Suprapubic skin (tissue), 4 donors: ENCODE data around the gene GPR171.

Source experiments
- POLR2A ChIP-seq, 2 donors: fragments of 450-650 bp; IDR thresholded peaks; one replicate each; pipeline ENCODE4 v1.6.1; 2017; ENCODE audit warnings: antibody characterized with exemption in 2 of 2, mild to moderate bottlenecking in 2 of 2, moderate library complexity in 2 of 2
- POLR2AphosphoS5 ChIP-seq, 3 donors: sonication (generic); formaldehyde crosslinking; IDR thresholded peaks; one replicate each; pipeline ENCODE4 v1.6.1; 2017; ENCODE audit warnings: antibody characterized with exemption in 3 of 3
- TF ChIP-seq, protein P1 (sequence below), 2 donors: fragments of 200-600 bp in 1 of 2; fragments of 450-650 bp in 1 of 2; sonication (generic) in 1 of 2; IDR thresholded peaks; one replicate each; pipeline ENCODE4 v1.5.1; 2016 to 2019; ENCODE audit warnings: antibody characterized with exemption in 2 of 2, mild to moderate bottlenecking in 1 of 2, moderate library complexity in 1 of 2

DNA sequence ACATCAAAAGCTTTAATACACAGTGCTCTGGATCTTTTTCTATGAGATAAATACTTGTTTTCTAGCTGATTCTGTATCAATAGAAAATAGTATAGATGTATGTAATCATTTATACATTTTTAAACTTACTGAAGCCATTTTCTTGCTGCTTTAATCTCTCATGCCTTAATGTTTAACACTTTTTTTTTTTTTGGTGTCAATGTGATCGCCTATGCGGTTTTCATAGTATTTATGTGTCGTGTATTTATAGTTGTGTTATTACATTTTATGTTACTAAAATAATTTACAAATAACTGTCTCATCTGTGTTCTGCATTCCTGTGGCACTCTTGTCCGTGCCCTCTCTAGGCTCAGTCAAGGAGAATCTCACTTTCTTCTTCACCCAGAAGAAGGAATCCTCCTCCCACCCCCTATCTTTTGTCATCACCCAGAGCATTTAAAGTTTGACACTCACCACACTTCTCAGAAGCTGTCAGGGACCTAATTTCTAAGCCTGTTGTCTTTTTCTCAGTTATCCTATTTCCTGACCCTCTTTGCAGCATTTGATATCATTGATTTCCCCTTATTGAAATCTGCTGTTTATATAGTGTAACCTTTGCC, 21.4 kb upstream of the GPR171 start:
- no peak for TF ChIP-seq POLR2AphosphoS5 (IDR thresholded peaks at IDR 0.05)
- TF ChIP-seq, protein P1, sequence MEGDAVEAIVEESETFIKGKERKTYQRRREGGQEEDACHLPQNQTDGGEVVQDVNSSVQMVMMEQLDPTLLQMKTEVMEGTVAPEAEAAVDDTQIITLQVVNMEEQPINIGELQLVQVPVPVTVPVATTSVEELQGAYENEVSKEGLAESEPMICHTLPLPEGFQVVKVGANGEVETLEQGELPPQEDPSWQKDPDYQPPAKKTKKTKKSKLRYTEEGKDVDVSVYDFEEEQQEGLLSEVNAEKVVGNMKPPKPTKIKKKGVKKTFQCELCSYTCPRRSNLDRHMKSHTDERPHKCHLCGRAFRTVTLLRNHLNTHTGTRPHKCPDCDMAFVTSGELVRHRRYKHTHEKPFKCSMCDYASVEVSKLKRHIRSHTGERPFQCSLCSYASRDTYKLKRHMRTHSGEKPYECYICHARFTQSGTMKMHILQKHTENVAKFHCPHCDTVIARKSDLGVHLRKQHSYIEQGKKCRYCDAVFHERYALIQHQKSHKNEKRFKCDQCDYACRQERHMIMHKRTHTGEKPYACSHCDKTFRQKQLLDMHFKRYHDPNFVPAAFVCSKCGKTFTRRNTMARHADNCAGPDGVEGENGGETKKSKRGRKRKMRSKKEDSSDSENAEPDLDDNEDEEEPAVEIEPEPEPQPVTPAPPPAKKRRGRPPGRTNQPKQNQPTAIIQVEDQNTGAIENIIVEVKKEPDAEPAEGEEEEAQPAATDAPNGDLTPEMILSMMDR (IDR thresholded peaks at IDR 0.05): no peak
- TF ChIP-seq POLR2A (IDR thresholded peaks at IDR 0.05): no peak
